ENCODE measurements around the gene NARS2. TPM values are rescaled to one million over a fixed set of nuclear protein-coding genes. Genes with fewer than 3 reads are reported as not detected.
"Not testable (repeated sequence)": the region's sequence is repeated elsewhere in the genome, so short reads cannot be mapped to it uniquely, and the experiment has no call there.

The NARS2 gene
- total and polyA plus RNA-seq, 2 donors (not counting 1 experiment from before 2014, with no cell fraction given), result 9.7 to 14.6 TPM

DNA sequence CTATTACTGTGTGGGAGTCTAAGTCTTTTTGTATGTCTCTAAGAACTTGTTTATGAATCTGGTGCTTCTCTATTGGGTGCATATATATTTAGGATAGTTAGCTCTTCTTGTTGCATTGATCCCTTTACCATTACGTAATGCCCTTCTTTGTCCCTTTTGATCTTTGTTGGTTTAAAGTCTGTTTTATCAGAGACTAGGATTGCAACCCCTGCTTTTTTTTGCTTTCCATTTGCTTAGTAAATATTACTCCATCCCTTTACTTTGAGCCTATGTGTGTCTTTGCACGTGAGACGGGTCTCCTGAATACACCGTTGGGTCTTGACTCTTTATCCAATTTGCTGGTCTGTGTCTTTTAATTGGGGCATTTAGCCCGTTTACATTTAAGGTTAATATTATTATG, 26.4 kb upstream of the NARS2 start:
- peaks cover 40% of the 10 kb centered on the region for H3K27me3 Mint-ChIP-seq
- H3K4me2 ChIP-seq (replicated peaks; ENCODE audit: low read depth, low read length, poor library complexity, severe bottlenecking); H3K9me3 Mint-ChIP-seq (ENCODE audit: insufficient read depth); H4K20me1 ChIP-seq (ENCODE audit: control insufficient read depth, insufficient read depth, low read length, poor library complexity, severe bottlenecking); H3K9ac ChIP-seq (ENCODE audit: low read length); intact Hi-C loops (cut with micrococcal nuclease); H3K4me3 ChIP-seq (ENCODE audit: control extremely low read depth in 1 of 5, extremely low read depth in 1 of 5, insufficient read depth in 1 of 5, low read depth in 2 of 5, low read length in 4 of 5); H2AFZ ChIP-seq (ENCODE audit: insufficient read depth, low read depth, low read length, poor library complexity, severe bottlenecking); H3K36me3 ChIP-seq (replicated peaks in 1 of 2; ENCODE audit: control extremely low read depth in 1 of 2, control insufficient read depth in 1 of 2, extremely low read depth in 1 of 2, insufficient read depth in 2 of 2, low read length in 1 of 2); POLR2A ChIA-PET; ATAC-seq (ENCODE audit: low read depth); H3K9me3 ChIP-seq (ENCODE audit: control extremely low read depth in 1 of 3, control insufficient read depth in 2 of 3, insufficient read depth in 1 of 3, low read length in 2 of 3); H3K4me1 Mint-ChIP-seq; H3K79me2 ChIP-seq (ENCODE audit: control insufficient read depth, insufficient read depth, low read length); H3K27me3 ChIP-seq (replicated peaks in 1 of 4; ENCODE audit: control extremely low read depth in 1 of 4, control insufficient read depth in 3 of 4, insufficient read depth in 4 of 4, low read length in 3 of 4); H3K4me3 Mint-ChIP-seq; H3K27ac ChIP-seq (ENCODE audit: low read length in 2 of 2); H3K27ac Mint-ChIP-seq; H3K4me1 ChIP-seq (ENCODE audit: control insufficient read depth in 2 of 2, insufficient read depth in 2 of 2, low read length in 2 of 2); DNase-seq: not testable (repeated sequence)
- CTCF ChIA-PET, result interaction anchor here (0.9 kb wide), 1 partner anchor 44 kb away, joined by 3 read pairs; no protein-coding TSS in a partner anchor
- WGBS (ENCODE audit: insufficient coverage), result 91% methylated on average over 4 of the region's 5 CpGs

GRCh38 chr11:78597579-78597978, 22.9 kb upstream of the NARS2 start:
- ATAC-seq (ENCODE audit: low read depth); H3K9me3 ChIP-seq (ENCODE audit: control extremely low read depth in 1 of 3, control insufficient read depth in 2 of 3, insufficient read depth in 1 of 3, low read length in 2 of 3); H3K36me3 ChIP-seq (replicated peaks in 1 of 2; ENCODE audit: control extremely low read depth in 1 of 2, control insufficient read depth in 1 of 2, extremely low read depth in 1 of 2, insufficient read depth in 2 of 2, low read length in 1 of 2); CTCF ChIA-PET; DNase-seq; H3K79me2 ChIP-seq (ENCODE audit: control insufficient read depth, insufficient read depth, low read length); H3K27ac Mint-ChIP-seq; H2AFZ ChIP-seq (ENCODE audit: insufficient read depth, low read depth, low read length, poor library complexity, severe bottlenecking); H3K4me1 ChIP-seq (ENCODE audit: control insufficient read depth in 2 of 2, insufficient read depth in 2 of 2, low read length in 2 of 2); POLR2A ChIA-PET; H3K9me3 Mint-ChIP-seq (ENCODE audit: insufficient read depth); H3K9ac ChIP-seq (ENCODE audit: low read length); H3K4me3 Mint-ChIP-seq; H3K4me3 ChIP-seq (ENCODE audit: control extremely low read depth in 1 of 5, extremely low read depth in 1 of 5, insufficient read depth in 1 of 5, low read depth in 2 of 5, low read length in 4 of 5); H3K4me2 ChIP-seq (replicated peaks; ENCODE audit: low read depth, low read length, poor library complexity, severe bottlenecking); intact Hi-C loops (cut with micrococcal nuclease); H3K27ac ChIP-seq (ENCODE audit: low read length in 2 of 2); H3K27me3 ChIP-seq (replicated peaks in 1 of 4; ENCODE audit: control extremely low read depth in 1 of 4, control insufficient read depth in 3 of 4, insufficient read depth in 4 of 4, low read length in 3 of 4); H3K4me1 Mint-ChIP-seq; H4K20me1 ChIP-seq (ENCODE audit: control insufficient read depth, insufficient read depth, low read length, poor library complexity, severe bottlenecking): not testable (repeated sequence)
- no CpG with 5 or more reads among the region's 2 CpGs for WGBS (ENCODE audit: insufficient coverage)
- H3K27me3 Mint-ChIP-seq, result peaks cover 32% of the 10 kb centered on the region

All from B cell (primary cell).